HUES64 (cell line): ENCODE measurements around the gene ALG8.

Source experiments
- H3K27ac ChIP-seq: 2 replicates; pipeline ENCODE4 v1.7.0; 2013; ENCODE audit warnings: low read depth, low read length, inconsistent platforms
- H3K27me3 ChIP-seq: 2 replicates; pipeline ENCODE4 v1.6.1; 2013; ENCODE audit warnings: mild to moderate bottlenecking, low read length; ENCODE audit not compliant: insufficient read depth
- H3K36me3 ChIP-seq: 2 replicates; pipeline ENCODE4 v1.6.1; 2013; ENCODE audit warnings: mild to moderate bottlenecking, low read length; ENCODE audit not compliant: insufficient read depth
- H3K4me1 ChIP-seq: 2 replicates; pipeline ENCODE4 v1.6.1; 2013; ENCODE audit warnings: mild to moderate bottlenecking, low read length, moderate library complexity; ENCODE audit not compliant: insufficient read depth
- H3K4me3 ChIP-seq: 2 replicates; pipeline ENCODE4 v1.5.1; 2013; ENCODE audit warnings: mild to moderate bottlenecking, low read length, moderate library complexity
- H3K9ac ChIP-seq: 2 replicates; pipeline ENCODE4 v1.6.1; 2013; ENCODE audit warnings: mild to moderate bottlenecking, low read depth, low read length
- H3K9me3 ChIP-seq: 2 replicates; pipeline ENCODE4 v1.6.1; 2013; ENCODE audit warnings: low read depth, low read length; ENCODE audit not compliant: insufficient read depth
- WGBS: fragments of 150-250, 120-280 bp; methylation state at CpG from one replicate; pipeline ENCODE4 v1.1.7; 2013; ENCODE audit warnings: missing lambda C conversion rate; 5-methylcytosine and 5-hydroxymethylcytosine counted together

The ALG8 gene

DNA sequence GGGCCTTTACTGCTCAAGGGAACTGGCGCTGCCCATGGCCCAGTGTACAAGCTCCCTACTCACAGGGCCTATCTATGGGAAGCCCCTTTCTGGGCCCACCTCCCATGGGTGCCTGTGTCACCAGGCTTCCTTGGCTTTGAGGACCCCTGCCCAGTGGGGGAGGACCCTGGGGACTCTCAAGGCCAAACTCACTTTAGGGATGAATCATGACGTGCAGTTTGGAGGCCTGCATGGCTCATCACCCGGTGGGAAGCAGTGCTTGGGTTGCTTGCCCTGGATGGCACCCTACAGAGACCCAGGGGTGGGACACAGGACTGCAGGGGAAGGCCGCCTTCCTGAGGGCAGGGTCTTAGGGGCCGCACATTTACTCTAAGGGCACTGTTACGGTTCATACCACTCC is 32.5 kb upstream of the ALG8 start:
- Histone ChIP-seq H3K4me1 (no peaks in the 10 kb centered on the region), H3K4me3 (no peak overlapping the region), H3K27me3 (no peaks in the 10 kb centered on the region), H3K27ac (no peak overlapping the region), H3K9ac (no peak overlapping the region), H3K9me3 (no peaks in the 10 kb centered on the region), H3K36me3 (no peaks in the 10 kb centered on the region)
- 92% methylated on average over 6 of the region's 6 CpGs for WGBS

DNA sequence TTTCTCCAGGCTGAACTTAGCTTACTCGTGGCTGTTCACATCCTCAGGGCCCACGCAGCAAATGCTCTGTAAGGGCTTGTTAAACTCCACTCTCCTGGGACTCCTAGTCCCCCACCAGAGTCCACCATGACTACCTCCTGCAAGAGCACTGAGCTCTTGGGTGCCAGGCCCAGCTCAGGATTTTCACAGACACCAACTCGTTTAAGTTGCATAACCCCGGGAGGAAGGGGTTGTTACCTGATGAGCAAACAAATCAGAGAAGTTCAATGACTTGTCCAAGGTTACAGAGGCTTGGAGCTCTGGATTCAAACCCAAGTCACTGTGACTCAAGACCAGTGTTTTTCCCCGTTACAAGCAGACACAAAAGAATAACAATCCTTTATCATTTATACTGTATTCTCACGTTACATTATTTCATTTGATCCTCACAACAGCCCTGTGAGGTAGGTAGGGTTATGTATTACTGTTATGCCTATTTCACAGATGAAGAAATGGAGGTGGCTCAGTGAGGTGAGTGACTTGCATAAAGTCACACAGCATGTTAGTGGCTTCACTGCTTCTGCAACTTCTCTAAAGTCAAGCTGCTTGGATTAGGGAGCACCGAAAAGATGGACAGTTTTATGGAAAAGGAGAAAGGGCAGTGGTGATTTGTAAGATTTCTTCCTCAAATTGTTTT is 31.6 kb upstream of the ALG8 start:
- WGBS = 94% methylated on average over 6 of the region's 7 CpGs
- Histone ChIP-seq H3K4me1 (no peaks in the 10 kb centered on the region), H3K9me3 (no peaks in the 10 kb centered on the region), H3K4me3 (no peak overlapping the region), H3K27me3 (no peaks in the 10 kb centered on the region), H3K27ac (no peak overlapping the region), H3K9ac (no peak overlapping the region), H3K36me3 (no peaks in the 10 kb centered on the region)

DNA sequence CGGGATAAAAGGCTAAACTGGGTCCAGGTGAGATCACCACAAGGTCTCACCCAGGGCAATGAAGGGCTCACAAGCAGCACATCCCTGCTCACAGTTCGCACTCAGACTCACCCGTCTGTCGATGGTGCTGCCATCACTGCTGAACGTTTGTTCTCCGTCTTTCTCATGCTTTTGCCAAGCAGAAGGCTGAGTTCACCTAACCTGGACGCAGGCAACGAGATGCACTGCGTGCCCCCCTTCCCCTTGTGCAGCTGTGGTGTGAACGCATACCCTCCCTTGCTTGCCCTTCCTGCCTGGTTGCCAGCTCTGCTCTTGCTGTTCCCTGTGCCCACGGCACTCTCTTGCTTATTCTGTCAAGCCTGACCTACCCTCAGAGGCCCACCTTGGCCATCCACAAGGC is 31.0 kb upstream of the ALG8 start:
- H3K9ac ChIP-seq = no peak overlapping the region
- H3K36me3 ChIP-seq = no peaks in the 10 kb centered on the region
- no peaks in the 10 kb centered on the region for H3K9me3 ChIP-seq
- 94% methylated on average over 11 of the region's 11 CpGs for WGBS
- no peak overlapping the region for H3K4me3 ChIP-seq
- no peaks in the 10 kb centered on the region for H3K4me1 ChIP-seq
- no peak overlapping the region for H3K27ac ChIP-seq
- H3K27me3 ChIP-seq = no peaks in the 10 kb centered on the region

DNA sequence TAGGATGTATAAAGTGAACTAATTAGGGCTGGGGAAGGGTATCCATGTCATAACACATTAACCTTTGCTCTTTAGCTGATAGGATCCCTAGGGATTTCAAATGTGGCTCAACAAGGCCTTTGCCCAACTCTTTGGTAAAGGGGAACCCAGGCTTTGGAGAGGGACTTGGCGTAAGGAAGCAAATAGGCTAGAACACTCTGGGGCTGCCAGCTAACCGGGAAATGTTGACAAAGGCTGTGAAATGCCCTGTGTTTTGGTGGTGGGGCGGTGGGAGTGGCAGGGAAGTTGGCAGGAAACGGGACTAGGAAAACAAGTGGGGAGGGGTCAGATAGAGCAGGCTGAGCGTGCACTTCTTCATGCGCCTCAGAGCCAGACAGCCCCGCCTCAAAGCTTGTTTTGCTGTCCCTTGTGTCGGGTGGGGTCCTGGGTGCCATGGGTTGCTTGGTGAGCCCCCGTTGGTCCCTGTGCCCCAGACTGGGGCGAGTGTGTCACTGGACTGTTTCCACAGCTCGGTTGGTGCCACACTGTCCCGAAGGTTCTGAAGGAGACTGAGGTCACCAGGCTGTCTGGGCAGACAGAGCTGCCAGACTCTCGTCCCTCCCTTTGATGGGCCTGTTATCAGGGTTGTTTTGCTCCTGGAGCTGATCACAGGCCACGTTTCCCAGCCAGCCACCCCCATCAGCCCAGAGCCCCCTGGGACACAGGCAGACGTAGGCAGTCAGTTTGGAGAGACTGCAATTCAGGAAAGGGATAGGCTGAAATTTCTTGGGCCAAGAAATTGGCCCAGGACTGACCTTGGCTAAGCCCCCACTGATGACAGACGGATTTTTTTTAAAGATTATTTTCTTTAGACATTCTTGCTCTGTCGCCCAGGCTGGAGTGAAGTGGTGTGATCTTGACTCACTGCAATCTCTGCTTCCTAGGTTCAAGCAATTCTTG is 29.4 kb upstream of the ALG8 start:
- Histone ChIP-seq H3K4me1 (no peaks in the 10 kb centered on the region), H3K27ac (no peak overlapping the region), H3K9me3 (no peaks in the 10 kb centered on the region), H3K9ac (no peak overlapping the region), H3K36me3 (no peaks in the 10 kb centered on the region), H3K27me3 (no peaks in the 10 kb centered on the region), H3K4me3 (no peak overlapping the region)
- WGBS = 83% methylated on average over 17 of the region's 17 CpGs

DNA sequence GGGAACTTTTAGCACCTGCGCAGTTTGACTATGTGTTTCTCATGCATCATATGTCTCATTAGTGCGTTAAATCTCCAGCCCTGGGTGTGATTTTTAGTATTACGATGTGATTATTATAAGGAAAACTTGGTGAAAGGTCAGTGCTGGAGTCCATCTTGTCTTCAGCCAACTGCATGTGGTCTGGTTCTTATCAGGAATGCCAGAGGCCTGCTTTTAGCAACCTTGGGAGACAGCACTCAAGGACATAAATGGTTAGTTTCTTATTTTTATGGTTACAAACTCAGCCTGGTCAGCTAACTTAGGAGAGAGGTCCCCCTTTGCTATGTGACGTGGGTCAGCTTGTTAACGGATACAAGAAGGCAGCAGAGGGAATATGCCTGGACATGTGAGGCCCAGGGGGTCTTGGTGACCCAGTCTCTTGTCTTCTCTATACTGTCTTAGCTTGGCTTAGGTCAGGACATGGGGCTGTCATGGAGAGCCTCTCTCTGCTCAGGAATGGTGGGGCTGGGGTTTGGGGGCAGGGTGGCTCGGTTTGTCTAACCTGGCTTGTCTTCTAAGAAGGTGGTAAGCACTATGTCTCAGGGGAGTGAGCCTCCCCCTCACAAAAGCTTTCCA is 27.5 kb upstream of the ALG8 start:
- H3K9me3 ChIP-seq = no peaks in the 10 kb centered on the region
- H3K4me1 ChIP-seq = no peaks in the 10 kb centered on the region
- H3K27ac ChIP-seq = no peak overlapping the region
- H3K27me3 ChIP-seq = no peaks in the 10 kb centered on the region
- H3K4me3 ChIP-seq = no peak overlapping the region
- H3K36me3 ChIP-seq = no peaks in the 10 kb centered on the region
- no peak overlapping the region for H3K9ac ChIP-seq
- 88% methylated on average over 6 of the region's 6 CpGs for WGBS

DNA sequence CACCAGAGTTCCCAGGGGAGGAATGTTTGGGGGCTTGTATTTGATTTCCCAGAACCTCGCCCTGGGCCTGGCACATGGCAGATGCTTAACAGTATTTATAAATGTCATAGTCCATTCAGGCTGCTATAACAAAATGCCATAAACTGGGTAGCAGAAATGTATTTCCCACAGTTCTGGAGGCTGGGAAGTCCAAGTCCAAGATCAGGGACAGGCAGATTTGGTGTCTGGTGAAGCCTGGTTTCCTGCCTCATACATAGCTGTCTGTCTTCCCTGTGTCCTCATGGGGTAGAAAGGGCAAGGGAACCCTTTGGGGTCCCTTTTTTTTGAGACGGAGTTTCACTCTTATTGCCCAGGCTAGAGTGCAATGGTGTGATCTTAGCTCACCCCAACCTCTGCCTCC is 25.0 kb upstream of the ALG8 start:
- Histone ChIP-seq H3K36me3 (no peaks in the 10 kb centered on the region), H3K9ac (no peak overlapping the region), H3K4me3 (no peak overlapping the region), H3K4me1 (no peaks in the 10 kb centered on the region), H3K27ac (no peak overlapping the region), H3K27me3 (no peaks in the 10 kb centered on the region), H3K9me3 (no peaks in the 10 kb centered on the region)
- WGBS = 92% methylated on average over 1 of the region's 2 CpGs

DNA sequence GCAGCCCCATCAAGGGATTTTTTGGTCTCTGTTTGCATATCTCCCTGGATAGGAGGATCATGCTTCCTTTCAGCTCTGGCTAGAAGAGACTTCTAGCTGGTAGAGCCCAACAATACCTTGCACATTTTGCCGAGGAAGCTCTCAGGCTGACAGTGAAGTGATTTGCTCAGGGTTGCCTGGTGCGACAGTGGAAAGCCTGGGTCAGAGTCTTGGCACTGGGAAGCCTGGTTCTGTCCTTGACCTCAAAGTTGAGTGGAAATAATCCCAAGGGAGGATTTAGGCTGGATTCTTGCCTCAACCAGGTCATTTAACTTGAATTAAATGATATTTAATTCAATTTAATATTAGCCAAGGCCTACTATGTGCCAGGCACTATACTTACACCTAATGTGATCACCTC is 24.4 kb upstream of the ALG8 start:
- WGBS = 92% methylated on average over 2 of the region's 2 CpGs
- no peak overlapping the region for H3K9ac ChIP-seq

DNA sequence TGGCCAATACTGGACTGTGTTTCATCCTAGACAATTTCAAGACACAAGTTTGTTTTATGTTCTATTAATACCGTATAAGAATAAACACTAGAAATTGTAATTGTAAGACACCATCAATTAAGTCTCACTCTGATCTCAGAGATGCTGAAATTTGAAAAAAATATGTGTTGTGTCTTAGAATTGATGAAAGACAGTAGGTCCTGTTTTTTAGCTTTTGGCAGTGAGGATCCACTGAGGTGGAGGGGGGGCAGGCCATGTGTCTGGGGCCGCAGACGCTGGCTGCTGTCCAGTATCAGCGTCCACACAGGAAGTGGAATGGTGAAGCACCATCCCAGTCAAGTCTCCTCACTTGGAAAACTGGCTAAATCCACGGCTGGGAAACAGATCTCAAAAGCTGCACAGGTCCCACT is 22.5 kb upstream of the ALG8 start:
- Histone ChIP-seq H3K9me3 (no peaks in the 10 kb centered on the region), H3K27ac (no peak overlapping the region), H3K27me3 (no peaks in the 10 kb centered on the region), H3K9ac (no peak overlapping the region), H3K4me3 (no peak overlapping the region), H3K4me1 (no peaks in the 10 kb centered on the region), H3K36me3 (no peaks in the 10 kb centered on the region)
- WGBS = 92% methylated on average over 4 of the region's 5 CpGs

More for the DNA sequence above, 24.4 kb upstream of the ALG8 start:
- H3K4me1 ChIP-seq = no peaks in the 10 kb centered on the region
- no peaks in the 10 kb centered on the region for H3K9me3 ChIP-seq
- H3K4me3 ChIP-seq = no peak overlapping the region
- H3K36me3 ChIP-seq = no peaks in the 10 kb centered on the region
- no peak overlapping the region for H3K27ac ChIP-seq
- no peaks in the 10 kb centered on the region for H3K27me3 ChIP-seq

DNA sequence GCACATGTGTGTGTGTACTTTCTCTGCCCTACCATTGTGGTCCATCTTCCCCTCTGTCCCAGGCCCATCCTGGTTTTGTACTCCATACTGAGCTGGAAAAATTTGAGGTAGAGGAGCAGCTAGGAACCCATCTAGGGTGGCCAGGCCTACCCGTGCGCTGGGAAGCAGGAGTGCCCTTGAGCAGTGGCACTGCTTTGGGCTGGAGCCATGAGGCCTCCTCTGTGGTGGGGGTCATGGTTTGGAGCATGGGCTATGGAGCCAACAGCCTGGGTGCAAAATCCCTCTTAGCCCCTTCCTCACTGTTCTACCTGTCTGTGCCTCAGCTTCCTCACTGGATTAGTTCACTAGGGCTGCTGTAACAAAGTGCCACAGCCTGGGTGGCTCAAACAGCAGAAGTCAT is 21.9 kb upstream of the ALG8 start:
- 97% methylated on average over 2 of the region's 2 CpGs for WGBS
- Histone ChIP-seq H3K36me3 (no peaks in the 10 kb centered on the region), H3K4me3 (no peak overlapping the region), H3K9me3 (no peaks in the 10 kb centered on the region), H3K4me1 (no peaks in the 10 kb centered on the region; the same call in 1 of the 2 replicates), H3K27ac (no peak overlapping the region), H3K9ac (no peak overlapping the region), H3K27me3 (no peaks in the 10 kb centered on the region)

DNA sequence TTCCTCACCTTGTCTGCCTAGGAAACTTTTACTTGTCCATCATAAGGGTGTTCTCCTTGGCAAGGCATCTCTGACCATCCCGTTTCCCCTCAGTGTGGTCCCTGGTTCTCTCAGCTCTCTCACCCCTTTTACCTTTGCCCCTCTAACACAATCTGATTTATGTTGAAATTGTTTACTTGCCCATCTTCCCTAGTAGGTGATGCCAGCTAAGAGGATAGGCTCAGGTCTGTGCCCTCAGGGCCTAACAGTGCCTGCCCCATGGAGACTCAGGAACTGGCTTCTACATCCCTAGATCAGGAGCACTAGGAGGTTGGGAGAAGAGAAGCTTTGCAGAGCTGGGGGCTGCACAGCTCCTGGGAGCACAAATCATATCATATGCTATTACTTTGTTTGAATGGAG is 21.1 kb upstream of the ALG8 start:
- Histone ChIP-seq H3K4me1 (no peaks in the 10 kb centered on the region; the same call in 1 of the 2 replicates), H3K9ac (no peak overlapping the region), H3K4me3 (no peak overlapping the region), H3K27me3 (no peaks in the 10 kb centered on the region), H3K27ac (no peak overlapping the region), H3K9me3 (no peaks in the 10 kb centered on the region), H3K36me3 (no peaks in the 10 kb centered on the region)
- WGBS = 87% methylated on average over 1 of the region's 1 CpG

DNA sequence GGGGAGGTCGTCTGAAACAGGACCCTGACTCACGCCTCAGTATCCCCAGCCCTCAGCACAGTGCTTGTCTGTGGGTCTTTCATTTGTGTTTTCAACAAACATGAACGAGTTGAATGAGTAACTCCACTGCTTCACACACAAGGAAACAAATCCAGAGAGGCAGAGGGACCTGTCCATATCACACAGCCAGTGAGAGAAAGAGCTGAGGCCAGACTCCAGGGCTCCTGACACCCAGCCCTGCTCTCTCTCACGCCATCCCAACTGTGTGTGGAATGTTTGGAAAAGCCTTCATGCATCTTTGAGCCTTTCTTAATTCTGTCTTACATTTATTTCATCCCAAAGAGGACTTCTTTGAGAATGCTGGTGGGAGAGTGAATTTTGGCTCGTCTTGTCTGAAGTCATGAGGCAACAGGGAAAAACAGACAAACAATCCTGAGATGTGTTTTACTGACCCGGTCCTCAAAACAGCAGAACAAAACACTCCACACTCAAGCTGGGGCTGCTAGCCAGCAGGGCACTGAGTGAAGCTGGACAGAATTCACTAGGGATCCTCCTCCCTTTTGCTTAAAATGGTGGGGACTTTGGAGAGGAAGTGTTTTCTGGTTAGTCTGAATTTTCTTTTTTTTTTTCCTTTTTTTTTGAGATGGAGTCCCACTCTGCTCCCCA is 19.7 kb upstream of the ALG8 start:
- Histone ChIP-seq H3K4me1 (no peaks in the 10 kb centered on the region; the same call in 1 of the 2 replicates), H3K27me3 (no peaks in the 10 kb centered on the region), H3K9me3 (no peaks in the 10 kb centered on the region), H3K9ac (no peak overlapping the region), H3K36me3 (no peaks in the 10 kb centered on the region), H3K27ac (no peak overlapping the region), H3K4me3 (no peak overlapping the region)
- WGBS = 82% methylated on average over 4 of the region's 6 CpGs
